Epithelial cell of prostate (primary cell): ENCODE measurements around the gene PRG3.

ENCODE experiments used
- DNase-seq: peaks from one replicate; pipeline ENCODE4 v3.0.0-alpha.2; 2011; ENCODE audit warnings: low read depth, low spot score
- H3K27ac ChIP-seq: fragments of 450-650 bp; 2 replicates; pipeline ENCODE4 v1.5.1; 2017; ENCODE audit warnings: mild to moderate bottlenecking

Gene PRG3, protein sequence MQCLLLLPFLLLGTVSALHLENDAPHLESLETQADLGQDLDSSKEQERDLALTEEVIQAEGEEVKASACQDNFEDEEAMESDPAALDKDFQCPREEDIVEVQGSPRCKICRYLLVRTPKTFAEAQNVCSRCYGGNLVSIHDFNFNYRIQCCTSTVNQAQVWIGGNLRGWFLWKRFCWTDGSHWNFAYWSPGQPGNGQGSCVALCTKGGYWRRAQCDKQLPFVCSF

DNA sequence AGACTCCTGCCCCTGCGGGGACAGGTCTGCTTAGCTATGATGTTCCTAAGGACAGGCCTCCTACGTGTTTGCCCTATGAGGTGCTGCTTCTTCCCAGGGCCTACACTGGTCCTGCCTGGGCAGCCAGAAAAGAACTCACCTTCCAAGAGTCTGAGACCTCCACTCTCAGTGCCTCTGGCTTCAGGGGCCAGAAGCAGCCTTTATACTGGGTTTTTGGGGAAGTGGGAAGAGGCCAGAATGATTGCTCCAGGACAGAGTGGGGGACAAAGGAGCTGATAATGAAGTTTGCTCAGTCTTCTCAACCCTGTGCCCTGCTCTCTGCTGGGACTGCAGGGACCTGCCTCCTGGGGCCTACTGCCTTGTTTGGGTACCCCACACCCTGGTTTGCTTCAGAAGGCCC is at the start of gene PRG3:
PRG3 (minus strand) TSS at position 176 of the 400 bp plus-strand sequence. CDS start 442 bp downstream, outside the sequence.
- no peak within 1 kb of the TSS for H3K27ac ChIP-seq
- DNase-seq = no peak

DNA sequence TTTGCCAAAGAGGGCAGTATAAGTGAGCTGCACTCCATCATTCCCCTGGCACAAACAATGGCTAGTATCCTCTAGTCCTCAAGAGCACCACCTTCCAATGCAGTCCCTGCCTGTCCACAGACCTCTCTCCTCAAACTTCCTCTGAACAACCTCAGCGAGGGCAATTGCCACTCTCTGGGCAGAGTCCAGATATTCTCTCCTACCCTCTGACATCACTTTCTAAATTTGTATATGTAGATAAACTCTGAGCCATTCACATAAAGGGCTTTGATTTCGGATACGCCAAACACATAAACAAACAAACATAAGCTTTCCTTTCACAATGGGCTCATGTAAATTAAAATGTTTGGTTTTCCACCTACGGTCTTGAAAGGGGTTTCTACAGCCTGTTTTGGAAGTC is 49.0 kb upstream of the PRG3 start:
- DNase-seq = no peak
- no peak overlapping the region for H3K27ac ChIP-seq

DNA sequence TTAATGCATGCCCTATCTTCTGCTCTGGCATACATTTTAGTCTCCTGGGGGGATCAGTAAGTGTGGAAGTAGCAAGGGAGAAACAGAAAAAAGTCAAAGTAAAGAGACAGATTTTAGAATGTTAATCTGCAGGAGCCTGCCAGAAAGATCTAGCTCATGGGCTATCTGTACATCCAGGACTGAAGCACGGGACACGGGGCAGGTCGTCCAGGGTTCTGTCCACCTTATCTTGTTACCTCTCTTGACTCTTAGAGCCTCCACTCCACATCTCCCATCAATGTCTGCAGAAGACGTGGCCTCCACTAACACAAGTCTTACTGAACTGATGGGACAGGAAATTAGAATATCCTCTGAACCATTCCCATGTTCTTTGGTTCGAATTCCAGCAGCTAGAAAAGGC is 47.7 kb upstream of the PRG3 start:
- no peak overlapping the region for H3K27ac ChIP-seq
- DNase-seq = no peak

DNA sequence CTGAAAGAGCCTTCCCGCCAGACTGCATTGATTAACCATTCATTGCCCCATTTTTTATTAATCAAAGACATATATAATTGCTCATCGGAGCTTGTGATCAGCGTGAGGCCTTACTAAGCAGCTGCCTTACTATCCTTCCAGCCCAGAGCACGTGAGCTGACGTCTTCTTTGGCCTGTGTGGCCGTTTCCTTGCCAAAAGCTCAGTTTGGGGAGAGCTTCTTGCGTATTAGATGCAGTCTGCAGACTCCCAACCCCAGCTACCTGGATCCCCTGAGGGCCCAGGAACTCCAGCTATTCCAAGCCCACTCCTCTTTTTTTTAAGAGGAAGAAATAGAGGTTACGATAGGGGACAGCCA is 46.8 kb upstream of the PRG3 start:
- peak overlapping the region; percentile 90 for H3K27ac ChIP-seq
- DNase-seq = no peak

DNA sequence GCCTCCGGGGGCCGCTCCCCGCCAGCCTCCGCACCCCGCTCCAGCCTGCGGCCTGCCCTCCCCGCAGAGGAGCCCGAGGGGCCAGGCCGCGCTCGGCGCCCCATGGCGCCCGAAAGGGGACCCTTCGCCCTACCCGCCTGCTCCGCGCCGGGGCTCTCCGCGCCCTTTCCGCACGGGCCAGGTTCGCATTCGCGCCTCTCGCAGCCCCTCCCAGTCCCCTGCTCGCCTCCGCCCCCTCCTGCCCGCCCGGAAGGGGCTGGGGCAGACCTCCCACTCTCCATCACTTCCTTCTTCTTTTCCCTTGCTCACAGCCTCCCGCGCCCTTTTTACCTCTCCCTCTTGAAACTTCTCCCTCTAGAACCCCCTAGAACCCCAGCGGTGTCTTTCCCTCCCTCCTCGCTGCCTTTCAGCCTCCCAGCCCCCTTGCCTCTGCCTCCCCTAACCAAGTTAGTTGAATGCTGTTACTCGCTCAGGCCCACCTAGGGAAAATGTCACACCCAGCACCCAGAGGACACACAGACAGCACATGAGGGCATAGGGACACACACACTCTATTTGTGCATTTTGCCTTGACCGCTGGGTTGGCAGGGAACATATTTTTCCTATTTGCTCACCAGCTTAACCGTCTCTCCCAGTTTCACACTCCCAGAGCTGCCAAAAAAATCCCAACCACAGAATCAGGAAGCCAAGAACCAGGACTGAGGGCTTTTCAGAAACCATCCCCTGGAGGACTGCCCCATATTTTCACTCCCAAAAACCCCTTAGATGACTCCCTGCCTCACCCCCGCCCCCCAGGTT is 46.2 kb upstream of the PRG3 start, which contains the start of gene SLC43A3:
SLC43A3 (minus strand) TSS at position 193 of the 798 bp plus-strand sequence. CDS start 949 bp downstream, outside the sequence.
- DNase-seq = no peak
- H3K27ac ChIP-seq = peak within 1 kb of the TSS; percentile 90

DNA sequence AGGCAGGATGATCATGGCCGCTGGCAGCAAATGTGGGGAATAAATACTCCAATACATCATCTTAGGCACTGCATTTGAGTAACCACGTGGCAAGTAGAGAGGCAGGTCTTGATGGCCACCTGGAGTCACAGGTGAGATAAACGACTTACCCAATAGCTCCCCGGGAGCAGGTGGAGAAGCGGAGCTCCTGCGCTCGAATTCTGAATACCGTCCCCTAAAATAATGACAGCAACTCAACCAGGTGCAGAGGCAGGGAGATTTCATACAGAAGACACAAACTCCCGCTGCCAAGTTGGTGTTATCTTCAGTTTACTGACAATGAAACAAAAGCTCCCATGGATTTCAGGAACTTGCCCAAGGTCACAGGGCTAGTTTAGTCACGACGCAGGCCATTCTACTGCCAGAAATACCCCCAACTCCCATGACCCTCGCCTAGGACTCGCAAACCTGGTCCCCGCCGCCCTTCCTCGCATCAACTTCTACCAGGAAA is 45.5 kb upstream of the PRG3 start:
- no peak for DNase-seq
- H3K27ac ChIP-seq = peak overlapping the region; percentile 90

DNA sequence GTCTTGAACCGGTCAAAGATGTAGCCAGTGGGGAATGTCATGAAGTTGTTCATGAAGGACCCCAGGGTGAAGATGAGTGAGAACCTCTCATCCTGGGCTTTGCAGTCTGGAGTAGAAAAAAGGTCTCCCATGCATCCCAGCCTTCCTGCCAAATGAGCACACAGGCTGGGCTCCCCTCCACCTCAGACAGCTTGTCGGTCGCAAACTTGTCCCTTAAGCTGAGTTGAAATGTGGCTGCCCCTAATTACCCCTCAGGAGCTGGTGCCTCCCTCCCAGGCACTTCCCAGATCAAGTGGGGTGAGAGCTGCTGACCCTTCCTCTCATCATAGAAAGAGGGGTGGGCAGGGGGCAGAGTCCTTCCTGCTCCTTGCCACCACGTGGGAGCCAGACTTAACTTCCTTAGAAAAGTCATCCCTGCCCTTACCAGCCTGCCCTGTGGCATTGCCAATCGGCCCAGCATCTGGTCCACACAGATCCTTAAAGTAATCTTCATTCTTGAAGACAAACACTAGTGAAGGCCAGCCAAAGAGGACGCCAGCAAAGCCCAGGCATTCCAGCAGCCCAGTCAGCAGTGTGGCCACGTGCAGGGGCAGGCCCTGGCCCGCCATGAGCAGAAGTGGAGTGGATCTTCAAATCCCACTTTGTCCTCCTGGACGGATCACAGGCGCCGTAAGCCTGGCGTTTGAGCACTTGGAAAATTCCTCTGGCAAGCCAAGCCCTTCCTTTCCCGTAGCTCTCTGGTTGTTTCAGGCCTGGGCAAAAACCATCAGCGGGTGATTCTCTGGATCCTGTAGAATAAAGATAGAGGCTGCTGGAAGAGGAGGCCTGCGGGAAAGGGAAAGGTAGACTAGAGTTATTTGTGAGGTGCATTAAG is 44.9 kb upstream of the PRG3 start:
- DNase-seq = no peak
- peak overlapping the region; percentile 90 for H3K27ac ChIP-seq

DNA sequence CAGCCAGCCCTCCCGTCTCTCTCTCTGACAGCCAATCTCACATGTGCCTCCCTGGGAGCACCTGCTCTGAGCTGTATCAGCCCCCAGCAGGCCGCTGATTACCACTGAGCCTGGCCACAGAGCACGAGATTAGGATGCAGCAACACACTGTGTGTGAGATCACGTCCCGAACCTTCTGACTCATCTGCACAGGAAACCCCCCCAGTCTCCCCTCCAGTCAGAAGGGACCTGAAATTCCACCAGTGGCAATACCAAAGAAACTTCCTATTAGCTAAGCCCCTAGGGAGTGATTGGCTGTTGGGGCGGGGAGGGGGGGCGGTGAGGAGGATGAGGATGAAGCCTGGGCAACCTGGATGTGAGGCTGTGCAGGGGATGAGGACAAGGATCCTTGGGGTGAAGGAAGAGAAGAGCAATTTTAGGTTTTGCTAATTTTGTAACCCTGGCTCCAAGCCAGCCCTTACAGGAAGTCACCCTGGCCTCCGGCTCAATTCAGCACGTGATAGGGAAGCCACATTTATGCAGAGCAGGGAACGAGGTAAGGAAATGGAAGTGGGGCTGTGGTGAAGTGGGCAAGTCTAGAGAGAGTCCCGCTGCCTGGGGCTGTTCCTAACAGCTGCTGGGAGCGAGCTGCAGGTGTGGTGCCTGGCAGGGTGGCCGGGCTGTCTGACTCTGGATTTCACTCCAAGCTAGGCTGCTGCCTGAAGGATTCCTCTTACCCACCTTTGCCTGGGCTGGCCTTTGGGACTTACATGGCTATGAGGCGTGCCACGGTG is 44.0 kb upstream of the PRG3 start:
- H3K27ac ChIP-seq = peak overlapping the region; percentile 90

DNA sequence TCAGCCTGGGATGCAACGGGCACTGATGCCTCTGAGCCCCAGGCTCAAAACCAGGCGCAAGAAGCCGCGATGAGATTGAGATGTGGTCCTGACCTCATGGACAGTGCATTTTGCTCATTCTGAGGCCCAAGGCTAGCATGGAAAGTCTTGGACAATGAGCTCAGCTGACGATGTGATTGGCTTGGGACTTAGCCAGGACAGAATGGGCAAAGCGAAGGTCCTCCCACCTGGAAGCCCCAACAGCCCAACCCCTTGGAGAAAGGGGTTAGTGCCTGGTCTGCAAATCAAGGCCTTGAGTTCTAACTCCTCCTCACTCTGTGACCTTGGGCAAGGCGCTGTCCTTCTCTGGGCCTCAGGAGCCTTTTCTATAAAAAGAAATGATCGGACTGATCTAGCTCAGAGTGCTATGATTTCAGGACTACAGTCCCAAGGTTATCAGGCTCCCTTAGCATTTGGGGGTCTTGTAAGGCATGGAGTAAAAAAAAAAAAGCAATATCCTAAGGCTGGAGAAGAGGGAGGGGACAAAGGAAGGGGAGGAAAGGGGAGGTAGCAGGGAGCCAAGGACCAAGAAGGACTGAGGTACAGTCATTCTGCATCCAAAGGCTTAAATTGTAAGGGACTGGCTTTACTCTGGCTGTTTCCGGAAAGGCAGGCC is 43.3 kb upstream of the PRG3 start:
- no peak for DNase-seq
- peak overlapping the region; percentile 90 for H3K27ac ChIP-seq

More for the DNA sequence above, 44.0 kb upstream of the PRG3 start:
- DNase-seq = no peak

DNA sequence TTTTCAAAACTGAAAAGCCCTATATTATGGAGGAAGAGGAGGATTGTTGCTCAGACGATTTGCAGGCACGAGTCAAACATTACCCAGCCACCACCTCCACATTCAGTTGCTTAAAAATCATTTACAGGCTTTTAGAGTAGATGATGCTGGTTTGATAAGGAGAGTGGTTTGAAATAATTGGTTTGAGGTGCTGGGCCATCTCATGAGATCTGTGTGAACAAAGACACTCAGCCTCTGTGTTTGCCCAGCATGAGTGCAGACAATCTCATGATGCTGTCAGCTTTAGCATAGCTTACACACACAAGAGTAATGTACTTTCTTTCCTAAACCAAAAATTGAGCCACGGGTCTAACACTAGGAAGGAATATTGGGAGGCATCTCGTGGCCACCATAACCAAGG is 41.7 kb upstream of the PRG3 start:
- no peak for DNase-seq
- H3K27ac ChIP-seq = no peak overlapping the region

DNA sequence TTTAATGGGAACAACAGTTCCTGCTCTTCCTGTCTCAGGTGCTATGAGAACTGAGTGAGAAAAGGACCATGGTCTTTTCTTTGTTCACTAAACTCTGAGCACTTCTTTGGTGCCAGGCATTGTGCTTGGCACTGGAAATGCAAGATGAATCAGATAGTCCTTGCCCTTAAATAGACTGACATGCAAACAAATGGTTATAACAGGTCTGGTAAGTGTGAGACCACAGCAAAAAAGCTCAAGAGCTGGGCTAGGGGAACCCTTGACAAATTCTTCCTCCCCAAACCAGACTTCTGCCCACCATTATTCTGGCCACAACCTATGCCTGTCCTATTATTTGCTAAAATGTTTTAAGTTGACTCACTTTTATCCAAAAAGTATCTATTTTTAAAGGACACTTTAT is 40.9 kb upstream of the PRG3 start:
- DNase-seq = no peak
- no peak overlapping the region for H3K27ac ChIP-seq

DNA sequence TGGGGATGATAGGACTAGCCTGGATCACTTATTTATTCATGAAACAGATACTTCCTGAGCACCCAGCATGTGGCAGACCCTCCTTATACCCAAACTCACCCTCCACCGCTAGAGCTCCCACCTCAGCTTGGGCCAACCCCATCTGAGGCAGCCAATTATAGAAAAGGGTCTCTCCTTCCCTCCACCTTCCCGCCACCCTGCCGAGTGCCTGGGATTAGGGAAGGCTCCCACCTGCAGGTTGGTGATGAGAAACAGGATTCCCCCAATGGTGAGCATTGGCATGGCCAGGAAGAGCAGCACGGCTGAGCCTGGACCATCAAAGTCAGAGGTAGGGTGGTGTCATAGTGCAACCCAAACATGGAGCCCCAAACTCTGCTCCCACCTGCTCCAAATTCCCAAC is 40.1 kb upstream of the PRG3 start:
- no peak overlapping the region for H3K27ac ChIP-seq
- DNase-seq = no peak

DNA sequence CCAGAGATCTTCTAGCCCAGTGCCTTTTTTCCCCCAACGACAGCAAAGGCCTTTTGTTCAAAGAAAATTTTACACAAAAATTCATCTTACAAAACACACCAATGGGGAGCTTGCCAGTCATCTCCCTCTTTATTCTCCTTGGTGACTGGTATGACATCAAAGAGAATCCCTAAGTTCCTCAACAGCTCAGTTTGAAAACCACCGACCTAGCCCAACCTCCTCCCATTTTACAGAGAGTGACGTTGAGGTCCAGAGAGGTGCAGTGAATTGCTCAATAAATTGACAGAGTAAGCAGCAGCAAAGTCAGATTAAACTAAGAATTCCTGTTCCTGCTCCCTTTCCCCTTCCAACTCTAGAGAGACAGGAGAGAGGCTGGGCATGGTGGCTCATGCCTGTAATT is 38.2 kb upstream of the PRG3 start:
- no peak overlapping the region for H3K27ac ChIP-seq
- DNase-seq = no peak

DNA sequence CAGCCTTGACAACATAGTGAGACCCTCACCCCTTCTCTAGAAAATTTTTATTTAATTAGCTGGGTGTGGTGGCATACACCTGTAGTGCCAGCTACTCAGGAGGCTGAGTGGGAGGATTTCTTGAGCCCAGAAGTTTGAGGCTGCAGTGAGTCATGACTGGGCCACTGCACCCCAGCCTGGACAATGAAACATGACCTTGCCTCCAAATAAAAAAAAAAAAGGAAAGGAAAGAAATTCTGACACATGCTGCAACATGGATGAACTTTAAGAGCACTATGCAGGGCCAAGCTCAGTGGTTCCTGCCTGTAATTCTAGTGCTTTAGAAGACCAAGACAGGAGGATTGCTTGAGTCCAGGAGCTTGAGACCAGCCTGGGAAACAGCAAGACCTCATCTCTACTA is 37.2 kb upstream of the PRG3 start:
- no peak overlapping the region for H3K27ac ChIP-seq
- no peak for DNase-seq

DNA sequence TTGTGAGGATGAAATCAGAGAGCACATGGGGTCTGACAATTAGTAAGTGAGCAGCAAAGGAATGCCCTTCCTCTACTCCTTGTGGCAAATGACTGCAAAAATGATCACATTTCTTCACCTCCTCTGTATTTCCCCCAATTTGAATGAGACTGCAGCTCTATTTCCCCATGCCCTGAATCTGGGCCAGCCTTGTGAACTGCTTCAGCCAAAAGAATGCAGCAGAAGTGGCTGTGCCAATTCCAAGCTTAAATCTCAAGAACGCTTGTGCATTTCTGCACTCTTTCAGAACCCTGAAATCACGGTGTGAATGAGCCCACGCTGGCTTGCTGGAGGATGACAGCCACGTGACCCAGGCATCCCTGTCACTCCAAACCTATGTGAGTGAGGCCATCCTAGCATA is 36.1 kb upstream of the PRG3 start:
- no peak for DNase-seq
- H3K27ac ChIP-seq = no peak overlapping the region

DNA sequence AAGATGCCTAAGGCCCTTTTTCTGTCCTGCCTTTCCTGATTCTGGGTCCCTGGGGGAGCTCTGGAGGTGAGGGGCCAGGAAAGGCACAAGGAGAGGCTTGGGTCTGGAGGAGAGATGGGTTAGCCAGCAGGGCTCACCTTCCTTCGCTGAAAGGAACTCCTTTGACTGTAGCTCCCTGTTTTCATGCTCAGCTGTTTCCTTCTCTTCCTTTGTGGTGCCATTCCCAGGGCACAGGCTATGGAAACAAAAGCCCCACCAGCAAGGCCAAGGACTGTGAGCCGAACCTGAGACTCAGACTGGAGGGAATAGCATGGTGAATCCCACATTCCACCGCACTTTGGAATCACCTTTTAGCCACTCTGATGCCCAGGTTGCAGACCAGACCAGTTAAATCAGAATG is 35.5 kb upstream of the PRG3 start:
- no peak overlapping the region for H3K27ac ChIP-seq
- DNase-seq = no peak

DNA sequence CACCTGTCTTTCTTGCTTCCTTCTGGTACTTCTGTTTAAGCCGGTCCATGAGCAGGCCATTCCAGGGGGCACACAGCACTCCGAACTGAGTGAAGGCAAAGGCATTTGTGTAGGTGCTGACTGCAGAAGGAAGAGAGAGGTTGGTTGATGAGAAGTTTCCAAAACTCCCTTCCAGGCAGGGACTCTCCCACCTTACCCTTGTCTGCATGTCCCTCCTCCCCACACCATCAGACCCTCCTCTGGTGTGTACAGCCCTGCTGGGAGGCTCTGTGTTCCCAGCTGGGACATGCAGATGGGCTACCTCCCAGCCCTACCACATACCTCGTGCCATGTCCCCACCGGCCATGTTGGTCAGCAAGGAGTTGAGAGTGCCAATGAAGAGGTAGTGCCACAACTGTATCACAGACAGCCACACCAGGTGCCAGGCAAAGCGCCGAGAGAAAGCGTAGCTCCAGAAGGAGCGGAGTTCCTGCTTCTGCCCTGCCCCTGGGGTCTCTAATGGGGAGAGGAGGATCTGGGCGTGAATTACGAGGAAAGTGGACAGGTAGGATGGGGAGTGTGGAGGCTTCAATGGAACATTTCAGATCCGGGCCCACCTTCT is 33.8 kb upstream of the PRG3 start:
- DNase-seq = no peak

DNA sequence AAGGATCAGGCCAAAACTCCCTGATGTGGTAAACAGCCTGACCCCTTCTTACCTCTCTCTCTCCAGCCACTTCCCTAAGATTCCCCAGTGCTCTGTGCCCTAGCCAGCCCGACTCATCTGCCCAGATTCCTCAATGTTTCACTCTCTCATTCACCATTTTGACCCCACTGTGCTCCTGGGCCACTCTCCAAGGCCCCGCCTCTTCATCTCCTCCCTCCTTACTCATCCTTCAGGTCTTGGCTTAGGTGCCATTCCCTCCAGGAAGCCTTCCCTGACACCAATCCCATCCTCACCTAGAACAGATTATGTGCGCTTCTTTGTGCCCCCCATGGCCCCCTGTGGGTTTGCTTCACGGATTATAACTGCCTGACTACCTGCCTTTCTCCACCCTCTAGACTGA is 32.7 kb upstream of the PRG3 start:
- DNase-seq = no peak
- H3K27ac ChIP-seq = no peak overlapping the region

More for the DNA sequence above, 33.8 kb upstream of the PRG3 start:
- no peak overlapping the region for H3K27ac ChIP-seq

DNA sequence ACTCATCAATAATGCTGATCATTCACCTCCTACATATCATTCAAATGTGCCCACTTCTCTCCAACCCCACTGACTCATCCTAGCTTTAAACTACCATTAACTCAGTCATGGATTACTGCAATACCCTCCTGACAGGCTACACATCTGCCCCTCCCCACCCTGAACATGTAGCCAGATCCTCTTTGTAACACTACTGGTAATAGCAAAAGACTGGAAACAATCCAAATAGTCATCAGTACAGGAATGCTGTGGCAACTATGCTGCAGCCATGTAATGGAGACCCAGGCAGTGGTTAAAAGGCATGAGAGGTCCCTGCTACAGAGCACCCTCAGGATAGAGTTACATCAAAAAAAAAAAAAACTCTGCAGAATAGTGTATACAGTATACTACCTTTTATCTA is 29.3 kb upstream of the PRG3 start:
- no peak for DNase-seq
- H3K27ac ChIP-seq = no peak overlapping the region
